DND-41 (cell line): Measurements from ENCODE around the gene PLAC9.

Experiments used
- EZH2 ChIP-seq: IDR thresholded peaks from 3 replicates; pipeline ENCODE4 v1.6.1; 2012; ENCODE audit warnings: borderline replicate concordance, low read depth, mild to moderate bottlenecking, moderate library complexity, low read length, inconsistent platforms; ENCODE audit not compliant: severe bottlenecking
- TF ChIP-seq, protein P1 (sequence below): IDR thresholded peaks from 2 replicates; pipeline ENCODE4 v1.5.1; 2012; ENCODE audit warnings: borderline replicate concordance, low read length, moderate library complexity, mild to moderate bottlenecking; ENCODE audit not compliant: poor library complexity, severe bottlenecking; ENCODE audit errors: extremely low read depth

- TF ChIP-seq, protein P1, sequence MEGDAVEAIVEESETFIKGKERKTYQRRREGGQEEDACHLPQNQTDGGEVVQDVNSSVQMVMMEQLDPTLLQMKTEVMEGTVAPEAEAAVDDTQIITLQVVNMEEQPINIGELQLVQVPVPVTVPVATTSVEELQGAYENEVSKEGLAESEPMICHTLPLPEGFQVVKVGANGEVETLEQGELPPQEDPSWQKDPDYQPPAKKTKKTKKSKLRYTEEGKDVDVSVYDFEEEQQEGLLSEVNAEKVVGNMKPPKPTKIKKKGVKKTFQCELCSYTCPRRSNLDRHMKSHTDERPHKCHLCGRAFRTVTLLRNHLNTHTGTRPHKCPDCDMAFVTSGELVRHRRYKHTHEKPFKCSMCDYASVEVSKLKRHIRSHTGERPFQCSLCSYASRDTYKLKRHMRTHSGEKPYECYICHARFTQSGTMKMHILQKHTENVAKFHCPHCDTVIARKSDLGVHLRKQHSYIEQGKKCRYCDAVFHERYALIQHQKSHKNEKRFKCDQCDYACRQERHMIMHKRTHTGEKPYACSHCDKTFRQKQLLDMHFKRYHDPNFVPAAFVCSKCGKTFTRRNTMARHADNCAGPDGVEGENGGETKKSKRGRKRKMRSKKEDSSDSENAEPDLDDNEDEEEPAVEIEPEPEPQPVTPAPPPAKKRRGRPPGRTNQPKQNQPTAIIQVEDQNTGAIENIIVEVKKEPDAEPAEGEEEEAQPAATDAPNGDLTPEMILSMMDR, result no peak
- TF ChIP-seq EZH2, result no peak
These were observed 676 bp downstream of the PLAC9 start for GRCh38 chr10:80133206-80133605.
